OCI-LY1 (cell line): Measurements from ENCODE around the gene CABCOCO1.

Experiments
- EZH2 ChIP-seq: fragments of 200-600 bp; sonication (generic), shearing (Covaris generic); IDR thresholded peaks from 2 replicates; pipeline ENCODE4 v1.8.0; 2017; ENCODE audit warnings: borderline replicate concordance, mixed run types, mild to moderate bottlenecking, antibody characterized with exemption, low read length, moderate library complexity, mixed read lengths
- TF ChIP-seq, protein P1 (sequence below): fragments of 200-600 bp; sonication (generic), shearing (Covaris generic); IDR thresholded peaks from 2 replicates; pipeline ENCODE4 v1.5.1; 2017; ENCODE audit warnings: mild to moderate bottlenecking, antibody characterized with exemption, low read length, moderate library complexity, mixed read lengths

DNA sequence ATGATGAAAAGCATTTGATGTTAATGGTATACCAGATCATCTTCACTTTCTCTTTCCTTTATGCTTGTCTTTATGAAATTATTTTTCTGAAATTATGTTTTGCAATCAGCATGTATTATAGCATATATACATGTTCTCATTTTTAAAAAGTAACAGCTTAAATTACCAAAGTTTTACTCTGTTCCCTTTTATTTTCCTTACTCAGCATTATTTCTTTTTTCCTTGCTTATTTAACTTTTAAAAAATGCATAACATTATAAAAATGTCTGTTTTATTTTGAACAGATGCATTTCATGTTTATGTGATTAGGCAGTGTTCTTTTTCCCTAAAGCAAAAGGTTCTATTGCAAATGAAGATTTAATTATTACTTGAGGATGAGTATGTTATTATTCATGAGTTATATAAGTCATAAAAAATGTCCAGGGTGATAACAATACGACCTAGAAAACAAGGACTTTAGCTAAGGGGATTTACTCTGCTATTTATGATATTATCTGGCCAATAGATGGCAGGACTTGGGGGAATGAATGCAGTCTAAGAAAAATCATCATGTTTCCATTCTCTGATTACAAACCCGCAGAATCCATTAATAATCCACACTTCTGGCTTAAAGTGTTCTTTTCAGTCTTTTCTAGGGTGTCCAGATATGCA lies 38.5 kb downstream of the CABCOCO1 start:
- TF ChIP-seq, protein P1, sequence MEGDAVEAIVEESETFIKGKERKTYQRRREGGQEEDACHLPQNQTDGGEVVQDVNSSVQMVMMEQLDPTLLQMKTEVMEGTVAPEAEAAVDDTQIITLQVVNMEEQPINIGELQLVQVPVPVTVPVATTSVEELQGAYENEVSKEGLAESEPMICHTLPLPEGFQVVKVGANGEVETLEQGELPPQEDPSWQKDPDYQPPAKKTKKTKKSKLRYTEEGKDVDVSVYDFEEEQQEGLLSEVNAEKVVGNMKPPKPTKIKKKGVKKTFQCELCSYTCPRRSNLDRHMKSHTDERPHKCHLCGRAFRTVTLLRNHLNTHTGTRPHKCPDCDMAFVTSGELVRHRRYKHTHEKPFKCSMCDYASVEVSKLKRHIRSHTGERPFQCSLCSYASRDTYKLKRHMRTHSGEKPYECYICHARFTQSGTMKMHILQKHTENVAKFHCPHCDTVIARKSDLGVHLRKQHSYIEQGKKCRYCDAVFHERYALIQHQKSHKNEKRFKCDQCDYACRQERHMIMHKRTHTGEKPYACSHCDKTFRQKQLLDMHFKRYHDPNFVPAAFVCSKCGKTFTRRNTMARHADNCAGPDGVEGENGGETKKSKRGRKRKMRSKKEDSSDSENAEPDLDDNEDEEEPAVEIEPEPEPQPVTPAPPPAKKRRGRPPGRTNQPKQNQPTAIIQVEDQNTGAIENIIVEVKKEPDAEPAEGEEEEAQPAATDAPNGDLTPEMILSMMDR = no peak
- no peak for TF ChIP-seq EZH2
